HG03135 (cell line): ENCODE measurements around the gene HCAR1.
"Not testable (repeated sequence)": the region's sequence is repeated elsewhere in the genome, so short reads cannot be mapped to it uniquely, and the experiment has no call there.

ENCODE experiments used
- ATAC-seq: cut with Tn5 transposase; IDR thresholded peaks from one replicate; pipeline ENCODE4 v1.9.1; 2021; ENCODE audit warnings: mild to moderate bottlenecking, moderate library complexity; ENCODE audit not compliant: unreplicated experiment

Gene HCAR1, protein sequence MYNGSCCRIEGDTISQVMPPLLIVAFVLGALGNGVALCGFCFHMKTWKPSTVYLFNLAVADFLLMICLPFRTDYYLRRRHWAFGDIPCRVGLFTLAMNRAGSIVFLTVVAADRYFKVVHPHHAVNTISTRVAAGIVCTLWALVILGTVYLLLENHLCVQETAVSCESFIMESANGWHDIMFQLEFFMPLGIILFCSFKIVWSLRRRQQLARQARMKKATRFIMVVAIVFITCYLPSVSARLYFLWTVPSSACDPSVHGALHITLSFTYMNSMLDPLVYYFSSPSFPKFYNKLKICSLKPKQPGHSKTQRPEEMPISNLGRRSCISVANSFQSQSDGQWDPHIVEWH

DNA sequence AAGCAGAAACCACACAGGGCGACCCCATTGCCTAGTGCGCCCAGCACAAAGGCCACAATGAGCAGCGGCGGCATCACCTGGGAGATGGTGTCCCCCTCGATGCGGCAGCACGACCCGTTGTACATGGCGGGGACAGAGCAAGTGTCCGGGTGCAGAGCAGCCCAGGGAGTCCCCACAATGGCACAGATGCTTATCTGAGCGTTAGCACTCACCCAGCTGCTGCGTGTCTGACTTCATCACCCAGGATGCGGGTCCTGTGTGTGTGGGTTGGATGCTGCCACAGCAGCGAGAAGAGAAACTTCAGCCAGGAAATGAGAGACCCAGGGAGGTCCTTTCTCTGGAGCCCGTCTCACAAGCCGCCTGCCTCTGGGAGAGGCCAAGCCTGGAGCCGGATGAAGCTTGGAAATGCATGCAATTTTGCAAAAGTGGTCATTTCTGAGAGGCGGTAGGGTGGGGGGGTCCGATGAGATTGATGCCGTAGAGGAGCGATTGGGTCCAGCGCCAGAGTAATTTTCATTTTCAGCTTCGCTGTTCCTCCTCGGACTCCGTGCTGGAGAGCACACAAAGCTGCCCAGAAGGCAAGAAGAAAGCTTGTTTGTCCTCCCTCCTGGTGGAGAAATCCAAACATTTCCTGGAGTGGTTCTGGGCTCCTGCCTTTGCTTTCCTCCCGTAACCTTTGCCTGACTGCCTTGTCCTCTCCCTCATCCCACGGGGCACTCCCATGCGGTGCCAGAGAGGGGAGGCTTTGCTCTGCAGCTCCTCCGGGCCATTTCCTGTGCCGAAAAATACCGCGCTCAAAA lies at the start of gene HCAR1:
HCAR1 (minus strand) TSS at position 630 of the 800 bp plus-strand sequence; CDS start at position 125, 505 bp downstream.
- ATAC-seq: no peak

DNA sequence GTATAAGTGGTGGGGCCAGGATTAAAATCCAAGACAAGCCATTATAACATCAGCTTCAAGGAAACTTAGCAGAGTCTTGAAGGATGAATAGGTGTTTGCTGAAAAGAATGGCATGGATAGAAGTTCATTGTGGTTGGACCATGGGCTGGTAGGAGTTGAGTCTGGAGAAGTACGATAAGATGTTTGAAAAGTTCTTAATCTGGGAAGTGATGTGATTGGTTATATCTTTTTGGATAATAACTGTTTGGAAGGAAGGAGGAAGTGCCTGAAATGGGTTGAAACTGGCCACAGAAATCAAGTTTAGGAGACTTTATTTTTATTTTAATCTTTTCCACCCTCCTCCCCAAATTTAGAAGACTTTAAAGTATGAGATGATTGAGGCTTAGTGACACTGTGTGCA lies 26.9 kb upstream of the HCAR1 start:
- ATAC-seq: no peak

DNA sequence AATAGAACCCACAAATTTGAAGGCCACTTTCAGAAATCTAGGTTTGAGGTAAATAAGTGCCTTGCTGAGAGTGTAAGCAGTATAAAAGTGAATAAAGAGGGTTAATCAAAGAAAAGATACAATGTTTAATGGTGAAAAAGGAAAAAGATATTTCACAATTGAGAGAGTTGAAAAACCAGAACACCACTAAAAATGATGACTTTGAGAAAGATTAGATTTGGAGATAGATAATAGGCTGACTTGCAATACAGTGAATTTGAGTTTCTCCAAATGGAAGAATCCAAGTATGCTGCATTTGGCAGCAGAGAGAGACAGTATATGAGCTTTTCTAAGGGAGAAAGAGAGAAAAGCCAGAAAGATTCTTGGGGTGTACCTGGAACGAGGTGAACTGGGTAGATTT lies 24.1 kb upstream of the HCAR1 start:
- ATAC-seq: no peak

DNA sequence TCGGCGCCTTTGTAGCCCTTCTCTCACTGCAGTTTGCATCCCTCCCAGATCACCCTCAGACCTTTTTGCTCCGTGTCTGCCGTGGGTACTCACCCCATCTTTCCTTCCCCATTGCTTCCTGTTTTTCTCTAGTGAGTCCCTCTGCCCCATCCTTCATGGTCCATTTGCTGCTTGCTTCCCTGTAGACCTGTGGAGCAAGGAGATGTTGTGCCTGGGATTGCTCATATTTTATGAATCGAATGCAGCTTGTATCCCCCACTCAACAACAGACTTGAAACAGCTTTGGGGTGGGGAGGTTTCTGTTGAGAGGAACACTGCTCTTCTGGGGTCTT lies 22.6 kb upstream of the HCAR1 start:
- no peak for ATAC-seq

DNA sequence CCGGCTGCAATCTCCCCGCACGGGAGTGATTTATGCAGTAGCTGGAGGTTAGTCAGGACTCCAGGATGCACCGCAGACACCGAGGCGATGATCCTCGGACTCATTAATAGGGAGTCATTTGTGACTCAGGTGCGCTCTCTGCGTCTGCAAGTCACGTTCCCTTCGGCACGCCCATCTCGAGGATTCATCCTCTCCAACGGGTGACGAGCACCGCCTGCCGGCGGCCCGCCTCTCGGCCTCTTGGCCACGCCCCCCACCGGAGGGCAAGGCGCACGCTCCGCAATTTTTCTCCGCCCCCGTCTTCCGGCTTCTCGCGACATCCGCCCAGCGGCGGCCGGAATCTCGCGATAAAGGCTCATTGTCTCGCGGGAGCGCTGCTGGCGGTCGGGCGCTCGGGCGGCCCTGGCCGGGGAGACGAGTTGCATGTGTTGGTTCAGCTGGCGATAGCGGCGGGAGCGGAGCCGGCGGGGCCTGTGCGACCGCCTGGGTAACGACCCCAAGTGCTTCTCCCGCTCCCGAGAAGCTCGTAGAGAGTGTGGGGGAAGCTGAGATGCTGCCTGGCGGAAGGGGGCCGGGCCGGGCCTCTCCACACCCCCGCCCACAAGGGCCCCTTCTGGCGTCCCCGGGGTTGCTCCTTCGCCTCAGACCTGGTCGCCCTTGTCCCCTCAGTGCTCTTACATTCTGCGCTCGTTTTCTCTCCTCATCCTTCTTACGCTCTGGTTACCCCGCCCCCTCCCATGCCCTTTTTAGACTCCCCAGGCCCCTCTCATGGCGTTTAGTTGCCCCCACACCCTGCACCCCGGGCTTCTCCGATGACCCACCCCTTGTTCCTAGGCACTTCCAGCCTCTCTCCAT lies 22.0 kb upstream of the HCAR1 start, which contains the start of gene DENR:
DENR (plus strand) TSS at position 361 of the 855 bp plus-strand sequence. CDS start 878 bp downstream, outside the sequence.
- peak; percentile 95 for ATAC-seq

DNA sequence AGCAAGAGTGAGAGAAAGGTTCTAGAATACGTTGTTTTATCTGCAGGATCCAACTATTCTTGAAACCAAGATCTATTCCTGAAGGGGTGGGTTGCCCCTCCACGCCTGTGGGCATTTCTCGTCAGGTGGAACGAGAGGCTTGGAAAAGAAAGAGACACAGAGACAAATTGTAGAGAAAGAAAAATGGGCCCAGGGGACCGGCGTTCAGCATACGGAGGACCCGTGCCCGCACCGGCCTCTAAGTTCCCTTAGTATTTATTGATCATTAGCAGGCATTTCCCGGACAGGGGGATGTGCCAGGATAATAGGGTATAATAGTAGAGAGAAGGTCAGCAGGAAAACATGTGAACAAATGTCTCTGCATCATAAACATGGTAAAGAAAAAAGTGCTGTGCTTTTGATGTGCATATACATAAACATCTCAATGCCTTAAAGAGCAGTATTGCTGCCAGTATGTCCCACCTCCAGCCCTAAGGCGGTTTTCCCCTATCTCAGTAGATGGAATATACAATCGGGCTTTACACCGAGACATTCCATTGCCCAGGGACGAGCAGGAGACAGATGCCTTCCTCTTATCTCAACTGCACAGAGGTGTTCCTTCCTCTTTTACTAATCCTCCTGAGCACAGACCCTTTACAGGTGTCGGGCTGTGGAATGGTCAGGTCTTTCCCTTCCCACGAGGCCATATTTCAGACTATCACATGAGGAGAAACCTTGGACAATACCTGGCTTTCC lies 20.3 kb upstream of the HCAR1 start:
- not testable (repeated sequence) for ATAC-seq

DNA sequence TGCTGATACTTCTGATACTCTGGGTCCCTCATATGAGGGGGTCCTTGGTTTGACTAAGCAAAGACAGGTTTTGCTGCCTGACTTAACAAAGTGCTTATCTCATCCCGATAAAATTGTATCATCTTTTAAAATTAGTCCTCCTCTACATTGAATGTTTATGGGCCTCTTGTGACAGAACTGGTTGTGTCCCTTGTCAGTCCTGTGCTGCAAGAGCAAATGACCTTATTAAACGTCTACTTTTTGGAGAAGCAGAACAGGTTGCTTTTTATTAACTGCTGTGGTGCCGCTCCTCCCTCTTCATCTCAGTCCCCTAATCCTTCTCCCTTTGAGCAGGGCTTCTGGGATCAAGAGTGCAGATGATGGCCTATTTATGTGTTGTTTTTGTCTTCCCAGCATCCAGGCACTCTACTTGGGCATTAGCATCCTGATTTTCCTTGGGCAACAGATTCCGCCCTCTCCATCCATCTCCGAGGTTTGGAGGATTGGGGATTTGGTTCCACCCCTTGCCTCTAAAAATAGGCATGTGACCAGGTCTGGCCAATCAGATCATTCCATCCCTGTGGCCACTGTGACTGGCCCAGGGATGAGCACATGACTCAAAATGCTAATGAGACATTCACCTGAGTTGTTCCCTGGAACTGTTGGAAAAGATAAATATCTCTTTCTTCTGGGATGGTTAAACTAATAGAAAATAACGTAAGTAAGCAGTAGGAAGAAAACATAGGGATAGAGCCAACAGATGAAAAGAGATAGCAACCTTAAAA lies 19.1 kb upstream of the HCAR1 start:
- ATAC-seq: no peak

DNA sequence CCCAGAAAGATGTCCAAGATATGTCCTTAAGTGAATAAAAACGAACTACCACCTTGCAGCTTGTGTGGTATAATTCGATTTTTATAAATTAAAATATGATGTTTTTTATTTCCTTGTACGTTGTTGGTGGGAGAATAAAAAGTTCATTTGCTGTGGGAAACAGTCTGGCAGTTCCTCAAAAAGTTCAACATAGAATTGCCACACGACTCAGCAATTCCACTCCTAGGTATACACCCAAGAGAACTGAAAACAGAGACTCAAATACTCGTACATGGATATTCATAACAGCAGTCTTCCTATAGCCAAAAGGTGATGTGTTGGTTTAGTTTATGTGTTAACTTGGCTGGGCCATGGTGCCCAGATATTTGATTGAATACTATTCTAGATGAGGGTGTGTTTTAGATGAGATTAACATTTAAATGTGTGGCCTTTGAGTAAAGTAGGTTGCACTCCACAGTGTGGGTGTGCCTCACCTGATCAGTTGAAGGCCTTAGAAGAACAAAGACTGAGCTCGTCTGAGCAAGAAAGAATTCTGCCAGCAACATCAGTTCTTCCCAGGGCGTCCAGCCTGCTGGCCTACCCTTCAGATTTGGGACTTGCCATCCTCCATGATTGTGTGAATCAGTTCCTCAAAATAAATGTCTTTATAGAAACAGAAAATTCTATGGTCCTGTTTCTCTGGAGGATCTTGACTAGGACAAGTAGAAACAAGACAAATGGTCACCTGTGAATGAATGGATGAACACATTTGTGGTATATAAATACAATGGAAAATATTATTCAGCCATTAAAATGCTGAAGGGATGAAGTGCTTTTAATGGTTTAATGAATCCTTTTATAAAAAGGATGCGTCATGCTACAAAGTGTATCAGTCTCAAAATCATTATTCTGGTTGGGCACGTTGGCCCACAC lies 16.8 kb upstream of the HCAR1 start:
- ATAC-seq: no peak

DNA sequence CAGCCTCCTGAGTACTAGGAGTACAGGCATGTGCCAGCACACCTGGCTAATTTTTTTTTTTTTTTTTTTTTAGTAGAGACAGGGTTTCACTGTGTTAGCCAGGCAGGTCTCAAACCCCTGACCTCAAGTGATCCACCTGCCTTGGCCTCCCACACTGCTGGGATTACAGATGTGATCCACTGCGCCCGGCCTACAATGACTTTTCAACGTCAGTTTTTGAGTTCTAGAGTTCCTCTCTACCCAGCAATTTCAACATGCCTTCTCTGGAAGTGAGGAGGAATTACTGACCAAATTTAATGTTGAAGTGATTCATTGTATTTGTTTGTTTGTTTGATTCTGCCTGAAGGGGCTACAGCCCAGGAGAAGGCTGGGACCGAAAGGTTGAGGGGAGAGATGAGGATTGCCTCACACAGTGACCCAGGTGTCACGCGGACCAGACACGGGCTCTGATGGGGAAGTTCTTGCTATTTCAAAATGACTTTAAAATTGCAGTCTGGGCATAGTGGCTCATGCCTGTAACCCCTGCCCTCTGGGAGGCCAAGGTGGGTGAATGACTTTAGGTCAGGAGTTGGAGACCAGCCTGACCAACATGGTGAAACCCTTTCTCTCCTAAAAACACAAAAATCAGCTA lies 13.4 kb upstream of the HCAR1 start:
- no peak for ATAC-seq

DNA sequence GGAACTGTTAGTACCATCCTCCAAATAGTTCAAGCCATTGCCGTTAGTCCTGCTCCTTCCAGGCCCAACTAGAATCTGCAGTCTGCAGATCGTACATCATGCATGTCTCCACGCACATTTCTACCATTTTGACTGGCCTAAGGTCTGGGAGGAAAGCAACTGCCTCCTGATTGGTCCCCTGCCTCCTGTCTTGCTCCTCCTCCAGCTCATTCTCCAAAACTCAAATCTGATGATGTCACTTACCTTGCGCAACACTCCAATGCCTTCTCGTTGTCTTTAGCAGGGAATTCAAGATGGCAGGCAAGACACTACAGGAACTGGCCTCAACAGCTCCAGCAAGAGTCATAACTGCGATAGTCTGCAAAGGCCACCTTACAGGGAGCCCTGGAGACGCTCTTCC lies 9.7 kb upstream of the HCAR1 start:
- no peak for ATAC-seq

DNA sequence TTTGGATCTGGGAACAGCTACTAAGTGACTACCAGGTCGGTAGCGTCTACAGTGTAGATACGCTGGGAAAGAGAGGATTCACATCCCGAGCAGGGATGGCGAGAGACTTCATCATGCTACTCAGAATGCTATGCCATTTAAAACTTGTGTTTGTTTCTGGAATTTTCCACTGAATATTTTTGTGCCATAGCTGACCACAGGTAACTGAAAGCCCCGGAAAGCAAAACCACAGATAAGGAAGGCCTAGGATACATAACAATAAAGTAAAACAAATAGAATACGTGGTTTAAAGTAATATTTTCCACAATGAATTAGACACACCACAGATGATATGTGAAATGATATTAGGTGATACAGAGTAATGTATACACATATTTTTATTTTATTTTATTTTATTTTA lies 7.9 kb upstream of the HCAR1 start:
- no peak for ATAC-seq

DNA sequence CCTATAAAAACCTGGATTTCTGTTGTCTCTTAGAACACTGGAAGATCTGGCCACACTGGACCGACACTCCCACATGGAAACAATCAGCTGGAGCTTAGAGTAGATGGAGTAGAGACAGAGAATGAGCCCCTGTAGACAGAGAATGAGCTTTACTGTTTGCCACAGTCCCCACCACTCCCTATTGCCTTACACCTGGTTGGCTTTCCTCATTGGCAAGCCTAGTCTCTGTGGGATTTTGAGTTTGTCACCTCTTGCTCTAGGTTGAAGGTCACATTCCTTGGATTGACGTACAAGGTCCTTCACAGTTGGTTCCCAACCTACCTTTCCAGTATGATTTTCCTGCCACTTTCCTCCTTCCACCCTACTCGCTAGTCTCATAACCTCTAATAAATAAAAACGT lies 2.0 kb upstream of the HCAR1 start:
- ATAC-seq: no peak

DNA sequence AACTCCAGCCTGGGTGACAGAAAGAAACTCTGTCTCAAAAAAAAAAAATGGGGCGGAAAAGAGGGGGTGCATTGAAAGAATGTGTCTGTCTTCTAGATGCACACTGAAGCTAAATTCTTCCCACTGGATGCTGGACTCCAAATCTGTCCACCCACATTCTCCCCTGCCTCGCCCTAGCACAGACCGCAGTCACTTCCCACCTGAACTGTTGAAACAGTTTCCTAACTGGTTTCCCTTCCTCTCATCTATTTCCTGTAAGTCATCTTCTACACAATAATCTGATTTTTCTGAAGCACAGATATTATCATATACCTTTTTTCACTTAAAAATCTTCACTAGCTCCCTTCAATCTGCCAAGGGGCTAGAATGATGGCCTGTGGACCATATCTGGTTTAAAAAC lies 1.5 kb upstream of the HCAR1 start:
- no peak for ATAC-seq

DNA sequence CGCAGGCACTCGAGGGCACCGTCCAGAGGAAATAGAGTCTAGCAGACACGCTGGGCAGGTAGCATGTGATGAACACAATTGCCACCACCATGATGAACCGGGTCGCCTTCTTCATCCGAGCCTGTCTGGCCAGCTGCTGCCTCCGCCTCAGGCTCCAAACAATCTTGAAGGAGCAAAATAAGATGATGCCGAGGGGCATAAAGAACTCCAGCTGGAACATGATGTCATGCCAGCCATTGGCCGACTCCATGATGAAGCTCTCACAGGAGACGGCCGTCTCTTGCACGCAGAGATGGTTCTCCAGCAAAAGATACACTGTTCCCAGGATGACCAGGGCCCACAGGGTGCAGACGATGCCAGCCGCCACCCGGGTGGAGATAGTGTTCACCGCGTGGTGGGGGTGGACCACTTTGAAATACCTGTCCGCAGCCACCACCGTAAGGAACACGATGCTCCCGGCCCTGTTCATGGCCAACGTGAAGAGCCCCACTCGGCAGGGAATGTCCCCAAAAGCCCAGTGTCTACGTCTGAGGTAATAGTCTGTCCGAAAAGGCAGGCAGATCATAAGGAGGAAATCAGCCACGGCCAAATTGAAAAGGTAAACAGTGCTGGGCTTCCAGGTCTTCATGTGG lies 945 bp downstream of the HCAR1 start:
- ATAC-seq: no peak

DNA sequence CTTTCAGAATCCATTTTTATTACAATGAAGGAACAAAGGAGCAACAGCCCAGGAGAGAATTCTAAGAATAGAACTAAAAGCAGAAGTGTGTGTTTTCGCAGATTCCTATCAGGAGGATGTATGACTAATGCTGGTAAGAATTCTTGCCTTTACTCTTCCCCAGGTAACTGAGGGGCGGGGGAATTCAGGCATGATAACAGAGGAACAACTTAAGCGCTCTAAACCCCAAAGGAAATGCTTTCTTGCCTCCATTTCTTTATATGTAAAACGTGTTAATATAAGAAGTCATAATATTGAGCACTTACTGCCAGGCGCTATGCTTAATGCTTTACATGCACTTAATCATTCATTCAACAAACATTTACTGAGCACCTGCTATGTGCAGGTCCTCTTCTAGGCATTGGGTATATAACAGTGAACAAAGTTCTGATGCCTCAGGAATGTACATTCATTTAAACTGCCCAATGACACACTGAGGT lies 4.5 kb downstream of the HCAR1 start:
- ATAC-seq: no peak

DNA sequence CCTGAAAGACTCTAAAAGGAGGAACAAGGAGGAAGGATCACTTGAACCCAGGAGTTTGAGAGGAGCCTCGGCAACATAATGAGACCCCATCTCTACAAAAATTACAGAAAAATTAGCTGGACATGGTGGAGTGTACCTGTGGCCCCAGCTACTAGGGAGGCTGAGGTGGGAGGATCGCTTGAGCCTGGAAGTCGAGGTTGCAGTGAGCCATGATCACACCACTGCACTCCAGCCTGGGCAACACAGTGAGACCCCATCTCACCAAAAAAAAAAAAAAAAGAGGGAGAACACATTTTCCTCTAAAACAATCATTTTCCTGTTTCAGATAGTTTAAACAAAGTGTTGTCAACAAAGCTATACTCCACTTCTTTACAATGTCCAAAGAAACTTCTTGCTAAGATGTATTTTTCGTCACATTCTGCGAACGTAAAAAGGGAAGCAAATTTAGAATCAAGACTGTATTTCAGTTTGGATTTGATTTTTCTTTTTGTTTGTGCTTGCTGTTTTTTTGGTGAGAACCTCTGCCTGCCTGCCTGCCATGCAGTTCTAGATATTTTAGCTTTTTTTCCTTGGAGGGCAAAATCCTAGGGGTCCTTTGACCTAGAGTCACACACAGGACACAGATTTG lies 5.1 kb downstream of the HCAR1 start:
- ATAC-seq: no peak

DNA sequence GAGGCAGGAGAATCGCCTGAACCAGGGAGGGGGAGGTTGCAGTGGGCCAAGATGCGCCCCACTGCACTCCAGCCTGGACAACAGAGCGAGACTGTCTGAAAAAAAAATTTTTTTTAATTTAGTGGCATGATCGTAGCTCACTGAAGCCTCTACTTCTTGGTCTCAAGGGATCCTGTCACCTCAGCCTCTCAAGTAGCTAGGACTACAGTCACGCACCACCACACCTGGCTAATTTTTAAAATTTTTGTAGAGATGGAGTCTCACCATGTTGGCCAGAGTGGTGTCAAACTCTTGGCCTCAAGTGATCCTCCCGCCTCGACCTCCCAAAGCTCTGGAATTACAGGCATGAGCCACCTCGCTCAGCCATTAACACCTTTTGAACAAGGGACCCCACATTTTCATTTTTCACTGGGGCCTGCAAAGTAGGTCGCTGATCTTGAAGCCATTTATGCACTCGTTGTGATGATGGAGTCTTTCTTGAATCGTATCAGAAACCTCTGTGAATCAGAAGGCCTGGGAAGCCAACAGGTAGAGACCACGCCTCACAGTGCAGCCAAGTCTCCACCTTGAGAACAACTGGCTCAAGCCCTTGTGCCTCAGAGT lies 5.9 kb downstream of the HCAR1 start:
- no peak for ATAC-seq
